HTERT RPE-1 (cell line): ENCODE results near the gene ANAPC10.

Experiments
- in situ Hi-C: fragments of 300-500 bp; cut with MboI; formaldehyde crosslinking; loops from 4 replicates; pipeline ENCODE4 v1.14.3; 2020; ENCODE audit warnings: low sequenced_read_pairs

ANAPC10 gene

GRCh38 chr4:145075742-145076468 is 22.1 kb downstream of the ANAPC10 start:
- in situ Hi-C loops = no loop called here

- in situ Hi-C loops = no loop called here
These were observed 26.4 kb downstream of the ANAPC10 start for GRCh38 chr4:145071560-145071959.

- in situ Hi-C loops = no loop called here
These were observed 28.6 kb downstream of the ANAPC10 start for GRCh38 chr4:145069361-145069760.

- in situ Hi-C loops = no loop called here
These were observed 31.9 kb downstream of the ANAPC10 start for GRCh38 chr4:145066063-145066501.

- in situ Hi-C loops = no loop called here
These were observed 36.6 kb downstream of the ANAPC10 start for GRCh38 chr4:145061318-145061920.

GRCh38 chr4:145058256-145058655 is 39.7 kb downstream of the ANAPC10 start:
- in situ Hi-C loops = no loop called here

- in situ Hi-C loops = no loop called here
These were observed 41.5 kb downstream of the ANAPC10 start for GRCh38 chr4:145056325-145057130.

- in situ Hi-C loops = no loop called here
These were observed 42.3 kb downstream of the ANAPC10 start for GRCh38 chr4:145055533-145056257.

- in situ Hi-C loops = no loop called here
These were observed 48.8 kb downstream of the ANAPC10 start for GRCh38 chr4:145049241-145049640.

GRCh38 chr4:145048817-145049216 is 49.2 kb downstream of the ANAPC10 start:
- in situ Hi-C loops = no loop called here

GRCh38 chr4:145047151-145047550 is 50.8 kb downstream of the ANAPC10 start:
- in situ Hi-C loops = no loop called here

GRCh38 chr4:145045180-145045579 is 52.8 kb downstream of the ANAPC10 start:
- in situ Hi-C loops = no loop called here

GRCh38 chr4:145044341-145044740 is 53.7 kb downstream of the ANAPC10 start:
- in situ Hi-C loops = no loop called here

- in situ Hi-C loops = no loop called here
These were observed 54.7 kb downstream of the ANAPC10 start for GRCh38 chr4:145043306-145043705.

GRCh38 chr4:145042601-145043285 is 55.3 kb downstream of the ANAPC10 start:
- in situ Hi-C loops = no loop called here

GRCh38 chr4:145041378-145041777 is 56.6 kb downstream of the ANAPC10 start:
- in situ Hi-C loops = no loop called here

- in situ Hi-C loops = no loop called here
These were observed 62.4 kb downstream of the ANAPC10 start for GRCh38 chr4:145035494-145036136.

- in situ Hi-C loops = no loop called here
These were observed 63.2 kb downstream of the ANAPC10 start for GRCh38 chr4:145034727-145035211.

GRCh38 chr4:145019346-145019745 is 78.7 kb downstream of the ANAPC10 start:
- in situ Hi-C loops = no loop called here

- in situ Hi-C loops = no loop called here
These were observed 83.6 kb downstream of the ANAPC10 start for GRCh38 chr4:145014365-145014764.
